ENCODE results near the gene KCNJ10.

The KCNJ10 gene

GRCh38 chr1:159964144-159964543 lies 105.8 kb downstream of the KCNJ10 start:
- no peak for TF ChIP-seq CEBPB (IDR thresholded peaks at IDR 0.05)
- no peak for TF ChIP-seq USF1 (IDR thresholded peaks at IDR 0.05)
- no peak for TF ChIP-seq EP300 (IDR thresholded peaks at IDR 0.05; ENCODE audit: borderline replicate concordance)
- TF ChIP-seq ZBTB7A (IDR thresholded peaks at IDR 0.05; ENCODE audit: low read depth) = no peak
- TF ChIP-seq TCF12 (IDR thresholded peaks at IDR 0.05; ENCODE audit: low read depth) = no peak
- TF ChIP-seq RAD21 (IDR thresholded peaks at IDR 0.05; ENCODE audit: low read depth) = no peak
- no peak for TF ChIP-seq TAF1 (IDR thresholded peaks at IDR 0.05; ENCODE audit: low read depth)
- TF ChIP-seq FOXM1 (IDR thresholded peaks at IDR 0.05; ENCODE audit: borderline replicate concordance, low read depth) = no peak

GRCh38 chr1:159962176-159962575 lies 107.8 kb downstream of the KCNJ10 start:
- no peak for TF ChIP-seq CREB1 (IDR thresholded peaks at IDR 0.05; ENCODE audit: low read depth)
- TF ChIP-seq FOXM1 (IDR thresholded peaks at IDR 0.05; ENCODE audit: borderline replicate concordance, low read depth) = no peak
- TF ChIP-seq TAF1 (IDR thresholded peaks at IDR 0.05; ENCODE audit: low read depth) = no peak
- TF ChIP-seq REST (IDR thresholded peaks at IDR 0.05; ENCODE audit: low read depth) = no peak
- TF ChIP-seq YY1 (IDR thresholded peaks at IDR 0.05; ENCODE audit: low read depth) = no peak
- TF ChIP-seq MAX (IDR thresholded peaks at IDR 0.05) = no peak
- TF ChIP-seq TEAD4 (IDR thresholded peaks at IDR 0.05) = no peak
- no peak for TF ChIP-seq NFIC (IDR thresholded peaks at IDR 0.05)
- no peak for TF ChIP-seq EGR1 (IDR thresholded peaks at IDR 0.05)
- TF ChIP-seq USF1 (IDR thresholded peaks at IDR 0.05) = no peak
- no peak for TF ChIP-seq CEBPB (IDR thresholded peaks at IDR 0.05)
- no peak for TF ChIP-seq EP300 (IDR thresholded peaks at IDR 0.05; ENCODE audit: borderline replicate concordance)
- TF ChIP-seq TCF12 (IDR thresholded peaks at IDR 0.05; ENCODE audit: low read depth) = no peak
- TF ChIP-seq ZBTB7A (IDR thresholded peaks at IDR 0.05; ENCODE audit: low read depth) = no peak
- no peak for TF ChIP-seq RAD21 (IDR thresholded peaks at IDR 0.05; ENCODE audit: low read depth)

GRCh38 chr1:159961636-159962035 lies 108.3 kb downstream of the KCNJ10 start:
- TF ChIP-seq EGR1 (IDR thresholded peaks at IDR 0.05) = no peak
- no peak for TF ChIP-seq TAF1 (IDR thresholded peaks at IDR 0.05; ENCODE audit: low read depth)
- TF ChIP-seq EP300 (IDR thresholded peaks at IDR 0.05; ENCODE audit: borderline replicate concordance) = no peak
- TF ChIP-seq YY1 (IDR thresholded peaks at IDR 0.05; ENCODE audit: low read depth) = no peak
- no peak for TF ChIP-seq USF1 (IDR thresholded peaks at IDR 0.05)
- TF ChIP-seq CEBPB (IDR thresholded peaks at IDR 0.05) = no peak
- TF ChIP-seq ZBTB7A (IDR thresholded peaks at IDR 0.05; ENCODE audit: low read depth) = no peak
- no peak for TF ChIP-seq MAX (IDR thresholded peaks at IDR 0.05)
- TF ChIP-seq REST (IDR thresholded peaks at IDR 0.05; ENCODE audit: low read depth) = no peak
- no peak for TF ChIP-seq TCF12 (IDR thresholded peaks at IDR 0.05; ENCODE audit: low read depth)

- no peak for TF ChIP-seq NFIC (IDR thresholded peaks at IDR 0.05)
- TF ChIP-seq EGR1 (IDR thresholded peaks at IDR 0.05) = no peak
- no peak for TF ChIP-seq YY1 (IDR thresholded peaks at IDR 0.05; ENCODE audit: low read depth)
Observed at GRCh38 chr1:159960721-159961381, 109.1 kb downstream of the KCNJ10 start.

- no peak for TF ChIP-seq MAX (IDR thresholded peaks at IDR 0.05)
- no peak for TF ChIP-seq FOXM1 (IDR thresholded peaks at IDR 0.05; ENCODE audit: borderline replicate concordance, low read depth)
- TF ChIP-seq REST (IDR thresholded peaks at IDR 0.05; ENCODE audit: low read depth) = no peak
- TF ChIP-seq TEAD4 (IDR thresholded peaks at IDR 0.05) = peak; percentile 55; the same call in 1 of the 2 replicates
- TF ChIP-seq TCF12 (IDR thresholded peaks at IDR 0.05; ENCODE audit: low read depth) = 0 out of 2 replicates have a peak, but pooled peaks have one; percentile 25
- TF ChIP-seq ZBTB7A (IDR thresholded peaks at IDR 0.05; ENCODE audit: low read depth) = no peak
- no peak for TF ChIP-seq YY1 (IDR thresholded peaks at IDR 0.05; ENCODE audit: low read depth)
- TF ChIP-seq CREB1 (IDR thresholded peaks at IDR 0.05; ENCODE audit: low read depth) = no peak
- TF ChIP-seq EGR1 (IDR thresholded peaks at IDR 0.05) = no peak
- TF ChIP-seq EP300 (IDR thresholded peaks at IDR 0.05; ENCODE audit: borderline replicate concordance) = no peak
- no peak for TF ChIP-seq CEBPB (IDR thresholded peaks at IDR 0.05)
- peak; percentile 60 for TF ChIP-seq NFIC (IDR thresholded peaks at IDR 0.05)
- TF ChIP-seq TAF1 (IDR thresholded peaks at IDR 0.05; ENCODE audit: low read depth) = no peak
- no peak for TF ChIP-seq USF1 (IDR thresholded peaks at IDR 0.05)
- TF ChIP-seq RAD21 (IDR thresholded peaks at IDR 0.05; ENCODE audit: low read depth) = no peak
Observed at GRCh38 chr1:159959451-159959850, 110.5 kb downstream of the KCNJ10 start.
